Psoas muscle (tissue), 8 donors: ENCODE measurements around the gene RAB7B. TPM values are rescaled to one million over a fixed set of nuclear protein-coding genes. Genes with fewer than 3 reads are reported as not detected.
"Not testable (repeated sequence)": the region's sequence is repeated elsewhere in the genome, so short reads cannot be mapped to it uniquely, and the experiment has no call there.

Source experiments
- ATAC-seq, 4 donors: fragments of 200-7000 bp; cut with Tn5 transposase; one replicate each; pipeline ENCODE4 v1.9.1; 2020; ENCODE audit warnings: moderate library complexity in 3 of 4, mild to moderate bottlenecking in 2 of 4
- DNase-seq, 2 donors: peaks; one replicate each; pipeline ENCODE4 v3.0.0-alpha.2; 2020
- H3K27ac ChIP-seq: fragments of 200-600 bp; one replicate; pipeline ENCODE4 v1.8.0; 2022
- H3K27me3 ChIP-seq, 3 donors: fragments of 200-600 bp in 1 of 3; one replicate each; pipeline versions ENCODE4 v1.6.1 to v1.8.0; 2013 to 2022; ENCODE audit warnings: low read length in 2 of 3, mild to moderate bottlenecking in 2 of 3, moderate library complexity in 1 of 3; ENCODE audit not compliant: insufficient read depth in 3 of 3
- H3K36me3 ChIP-seq, 2 donors: fragments of 200-600 bp in 1 of 2; one replicate each; pipeline versions ENCODE4 v1.6.1 to v1.8.0; 2013 to 2022; ENCODE audit warnings: low read depth in 1 of 2, mild to moderate bottlenecking in 1 of 2, moderate library complexity in 1 of 2; ENCODE audit not compliant: insufficient read depth in 1 of 2
- H3K4me1 ChIP-seq: fragments of 200-600 bp; one replicate; pipeline ENCODE4 v1.8.0; 2022
- H3K4me3 ChIP-seq: fragments of 200-600 bp; one replicate; pipeline ENCODE4 v1.8.0; 2022; ENCODE audit warnings: mild to moderate bottlenecking
- H3K9me3 ChIP-seq: fragments of 200-600 bp; one replicate; pipeline ENCODE4 v1.8.0; 2022
- WGBS, 3 donors: extraction: QIAGEN DNeasy Blood & Tissue Kit; methylation state at CpG; one replicate each; pipeline versions ENCODE4 v1.1.6 to v1.1.7; 2013; 5-methylcytosine and 5-hydroxymethylcytosine counted together
- intact Hi-C, 2 donors: fragments of 100-400 bp; cut with DNase I; formaldehyde crosslinking; loops; one replicate each; pipeline versions ENCODE4 v1.11.0 to v1.14.2; 2022
- long read RNA-seq, 2 donors: library from polyadenylated mRNA; unstranded; transcript quantifications; one replicate each; pipeline ENCODE4 v2.0.0, GENCODE V29; 2021
- polyA plus RNA-seq, 3 donors: library from polyadenylated mRNA; stranded (reverse); fragments of 200-250 nt; gene quantifications; one replicate each; pipeline ENCODE4 v1.2.3, GENCODE V29; 2013
- total RNA-seq, 4 donors: library from RNA; stranded (reverse); fragmentation: NEBNext Ultra II Directional in 2 of 4; extraction: Animal tissue kit (Norgen Biotek cat#: 25700) in 2 of 4; gene quantifications; one replicate each; pipeline versions ENCODE4 v1.2.1 to v1.2.4, GENCODE V29; 2021 to 2023
- TF ChIP-seq, protein P1 (sequence below): fragments of 200-600 bp; IDR thresholded peaks from one replicate; pipeline ENCODE4 v1.8.0; 2022; ENCODE audit warnings: antibody characterized with exemption
- donor health status: healthy with polysubstance abuse.
- donor health status: DM: no; HTN: no; CAD: no; lungs with moderate emphysema.
- donor health status: Bipolar disorder and iron deficiency.
- donor health status: healthy.
- donor health status: DM: yes; HTN: yes; CAD: no.
- donor health status: DM: no; HTN: no; CAD: no.
- donor health status: DM: no; HTN: no; CAD: no.
- donor health status: DM: yes; HTN: yes; CAD: no.

RAB7B gene, protein sequence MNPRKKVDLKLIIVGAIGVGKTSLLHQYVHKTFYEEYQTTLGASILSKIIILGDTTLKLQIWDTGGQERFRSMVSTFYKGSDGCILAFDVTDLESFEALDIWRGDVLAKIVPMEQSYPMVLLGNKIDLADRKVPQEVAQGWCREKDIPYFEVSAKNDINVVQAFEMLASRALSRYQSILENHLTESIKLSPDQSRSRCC
- 1 to 10 TPM in 1 of 4 donors, under 1 TPM in 3; 0.17 to 1.2 (median 0.50) TPM for total RNA-seq
- polyA plus RNA-seq = under 1 TPM; 0.25 to 0.36 (median 0.27) TPM
- long read RNA-seq, donor 1 = 0 reads
- long read RNA-seq, donor 2 = 0 reads

DNA sequence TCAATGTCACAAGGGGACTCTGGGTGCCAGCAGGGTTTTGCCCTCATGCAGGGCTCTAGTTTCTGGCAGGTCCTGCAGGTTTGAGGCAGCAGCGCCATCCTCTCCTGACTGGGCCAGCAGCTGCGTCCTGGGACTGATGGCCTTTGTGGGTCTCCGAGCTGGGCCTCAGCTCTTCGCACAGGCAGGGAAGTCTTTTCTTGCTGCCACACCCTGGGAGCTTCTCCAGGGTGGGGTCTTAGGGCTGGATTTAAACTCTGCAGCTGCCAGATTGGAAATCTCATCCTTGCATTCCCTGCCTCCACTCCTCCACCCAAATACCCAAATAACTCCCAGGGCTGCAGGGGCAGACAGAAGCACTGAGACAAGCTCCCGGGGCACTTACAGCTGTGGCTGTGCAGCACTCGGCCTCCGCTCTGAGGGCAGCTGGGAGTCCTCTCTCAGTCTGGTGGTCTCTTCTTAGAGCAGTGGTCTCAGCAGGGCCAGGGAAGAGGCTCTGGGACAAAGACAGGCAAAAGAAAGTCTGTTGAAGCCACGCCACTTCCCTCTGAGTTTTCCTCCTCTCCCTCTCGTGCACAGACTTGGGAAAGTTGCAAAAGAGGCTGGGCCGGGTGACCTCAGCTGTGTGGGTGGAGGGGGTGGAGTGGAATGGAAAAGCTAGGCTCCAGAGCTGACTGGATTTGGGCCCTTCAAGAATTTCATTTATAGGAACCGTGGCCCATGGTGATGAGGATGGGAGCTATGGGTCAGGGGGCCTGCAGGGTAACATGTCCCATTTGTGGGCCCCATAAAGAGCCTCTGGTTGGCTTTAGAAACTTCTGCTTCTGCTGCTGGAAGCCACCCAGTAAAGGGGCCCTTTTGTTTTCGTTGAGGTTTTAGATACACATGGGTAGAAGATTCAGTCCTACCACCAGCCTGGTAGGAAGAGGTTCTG, at the start of gene RAB7B:
Gene RAB7B (minus strand): TSS at position 525 of the 931 bp plus-strand sequence. CDS start 9,260 bp downstream, outside the sequence.
- H3K36me3 ChIP-seq = no peaks in the 10 kb centered on the region
- 17 to 37% (median 33%) methylated on average over 12 of the region's 12 CpGs for WGBS, 3 donors
- intact Hi-C loops = no loop called here
- peaks cover 29% of the 10 kb centered on the region for H3K4me1 ChIP-seq
- no peaks in the 10 kb centered on the region for H3K9me3 ChIP-seq
- peak within 1 kb of the TSS; percentile 69 for H3K27ac ChIP-seq
- no peaks in the 10 kb centered on the region for H3K27me3 ChIP-seq
- TF ChIP-seq, protein P1, sequence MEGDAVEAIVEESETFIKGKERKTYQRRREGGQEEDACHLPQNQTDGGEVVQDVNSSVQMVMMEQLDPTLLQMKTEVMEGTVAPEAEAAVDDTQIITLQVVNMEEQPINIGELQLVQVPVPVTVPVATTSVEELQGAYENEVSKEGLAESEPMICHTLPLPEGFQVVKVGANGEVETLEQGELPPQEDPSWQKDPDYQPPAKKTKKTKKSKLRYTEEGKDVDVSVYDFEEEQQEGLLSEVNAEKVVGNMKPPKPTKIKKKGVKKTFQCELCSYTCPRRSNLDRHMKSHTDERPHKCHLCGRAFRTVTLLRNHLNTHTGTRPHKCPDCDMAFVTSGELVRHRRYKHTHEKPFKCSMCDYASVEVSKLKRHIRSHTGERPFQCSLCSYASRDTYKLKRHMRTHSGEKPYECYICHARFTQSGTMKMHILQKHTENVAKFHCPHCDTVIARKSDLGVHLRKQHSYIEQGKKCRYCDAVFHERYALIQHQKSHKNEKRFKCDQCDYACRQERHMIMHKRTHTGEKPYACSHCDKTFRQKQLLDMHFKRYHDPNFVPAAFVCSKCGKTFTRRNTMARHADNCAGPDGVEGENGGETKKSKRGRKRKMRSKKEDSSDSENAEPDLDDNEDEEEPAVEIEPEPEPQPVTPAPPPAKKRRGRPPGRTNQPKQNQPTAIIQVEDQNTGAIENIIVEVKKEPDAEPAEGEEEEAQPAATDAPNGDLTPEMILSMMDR = no peak
- peak; percentile 65 to 69 for DNase-seq
- ATAC-seq = peak; percentile 49 to 69 (median 56)
- peak within 1 kb of the TSS; percentile 49 for H3K4me3 ChIP-seq

DNA sequence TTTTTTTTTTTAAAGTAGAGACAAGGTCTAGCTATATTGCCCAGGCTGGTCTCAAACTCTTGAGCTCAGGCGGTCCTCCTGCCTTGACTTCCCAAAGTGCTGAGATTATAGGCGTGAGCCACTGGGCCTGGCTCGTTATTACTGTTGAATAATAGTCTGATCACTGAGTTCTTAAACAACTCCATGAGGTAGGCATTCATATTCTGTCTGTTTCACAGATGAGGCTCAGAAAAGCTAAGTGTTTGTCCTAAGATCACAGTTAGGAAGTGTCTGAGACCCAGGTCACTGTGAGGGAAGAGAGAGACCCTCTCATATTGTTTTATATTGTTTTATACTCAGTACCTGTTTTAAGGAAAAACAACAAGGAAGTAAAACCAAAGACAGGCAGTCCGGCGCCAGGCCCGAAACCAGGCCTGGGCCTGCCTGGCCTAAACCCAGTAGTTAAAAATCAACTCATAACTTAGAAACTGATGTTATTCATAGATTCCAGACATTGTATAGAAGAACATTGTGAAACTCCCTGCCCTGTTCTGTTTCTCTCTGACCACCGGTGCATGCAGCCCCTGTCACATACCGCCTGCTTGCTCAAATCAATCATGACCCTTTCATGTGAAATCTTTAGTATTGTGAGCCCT, 49.2 kb upstream of the RAB7B start:
- H3K4me3 ChIP-seq, intact Hi-C loops, H3K27ac ChIP-seq, DNase-seq, H3K4me1 ChIP-seq, H3K9me3 ChIP-seq, H3K27me3 ChIP-seq, H3K36me3 ChIP-seq, ATAC-seq: not testable (repeated sequence)
- WGBS, 3 donors = 97 to 100% (median 97%) methylated on average over 3 to 6 of the region's 8 CpGs

DNA sequence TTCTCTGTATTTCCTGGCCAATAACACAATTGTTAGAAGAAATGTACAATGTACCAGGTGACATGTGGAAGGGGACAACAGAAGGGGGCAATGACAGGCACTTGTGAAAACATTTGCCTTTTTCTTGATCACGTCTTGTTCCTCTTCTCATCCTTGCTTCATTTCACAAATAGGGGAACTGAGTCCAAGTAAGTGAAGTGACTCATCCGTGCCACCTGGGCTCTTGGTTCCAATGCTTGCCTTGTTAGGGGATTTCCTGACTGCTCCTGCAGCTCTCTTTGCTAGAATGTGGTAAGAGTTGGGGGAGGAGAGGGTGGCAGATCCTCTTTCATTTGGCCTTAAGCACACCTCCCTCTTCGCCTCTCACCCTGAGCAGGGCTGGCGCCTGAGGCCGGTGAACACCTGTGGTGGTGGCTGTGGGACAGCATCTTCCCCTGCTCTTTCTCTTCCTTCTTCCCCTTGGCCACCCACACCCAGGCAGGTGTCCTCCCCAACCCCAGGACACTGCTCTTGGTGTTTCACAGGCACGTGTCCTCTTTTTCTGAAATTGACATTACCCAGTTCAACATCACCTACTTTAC, 47.5 kb upstream of the RAB7B start:
- Histone ChIP-seq H3K27ac (no peak overlapping the region), H3K9me3 (no peaks in the 10 kb centered on the region), H3K27me3 (no peaks in the 10 kb centered on the region), H3K36me3 (no peaks in the 10 kb centered on the region), H3K4me3 (no peak overlapping the region), H3K4me1 (no peaks in the 10 kb centered on the region)
- TF ChIP-seq, protein P1 = no peak
- DNase-seq (no peak), ATAC-seq (no peak)
- 73 to 75% (median 73%) methylated on average over 6 of the region's 6 CpGs for WGBS, 3 donors
- intact Hi-C loops = no loop called here

DNA sequence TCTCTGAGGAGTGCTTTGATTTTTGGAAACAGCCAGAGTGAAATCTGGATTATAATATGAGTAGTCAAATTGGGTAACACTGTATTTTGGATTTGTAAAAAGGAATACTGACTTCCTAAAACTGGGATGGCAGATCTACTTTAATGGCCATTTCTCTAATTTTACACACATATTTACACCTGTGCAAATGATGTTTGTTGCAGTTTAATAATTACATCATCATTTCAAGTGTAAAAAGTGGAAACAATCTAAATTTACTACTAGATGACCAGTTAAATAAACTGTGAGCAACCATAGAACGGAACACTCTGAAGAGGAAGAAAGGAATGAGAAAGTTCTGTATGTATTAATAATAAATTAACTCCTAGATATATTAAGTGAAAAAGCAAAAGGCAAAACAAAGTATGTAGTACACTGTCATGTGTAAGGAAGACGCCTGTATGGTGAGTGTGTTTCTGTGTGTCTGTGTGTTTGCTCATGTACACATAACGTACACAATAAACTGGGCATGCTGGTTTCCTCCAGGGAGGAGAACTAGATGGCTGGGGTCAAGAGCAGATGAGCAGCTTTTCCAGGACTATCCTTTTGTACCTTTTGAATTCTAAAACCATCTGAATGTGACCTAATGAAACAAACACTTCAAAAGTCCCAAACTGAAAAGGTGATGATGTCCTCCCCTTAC, 46.9 kb upstream of the RAB7B start:
- no peaks in the 10 kb centered on the region for H3K4me1 ChIP-seq
- no peaks in the 10 kb centered on the region for H3K36me3 ChIP-seq
- no peak for DNase-seq
- no peak overlapping the region for H3K27ac ChIP-seq
- H3K27me3 ChIP-seq = no peaks in the 10 kb centered on the region
- intact Hi-C loops = no loop called here
- H3K4me3 ChIP-seq = no peak overlapping the region
- TF ChIP-seq, protein P1 = no peak
- H3K9me3 ChIP-seq = no peaks in the 10 kb centered on the region
- no peak for ATAC-seq
- WGBS, 3 donors = 84 to 93% (median 89%) methylated on average over 3 of the region's 3 CpGs
